Thyroid gland (tissue), 4 donors: ENCODE results near the gene BEAN1. TPM values are rescaled to one million over a fixed set of nuclear protein-coding genes. Genes with fewer than 3 reads are reported as not detected.

Experiments
- DNase-seq, 2 donors: peaks; one replicate each; pipeline ENCODE4 v3.0.0-alpha.2; 2019
- H3K27ac ChIP-seq, 3 donors: fragments of 200-600 bp; sonication (generic); 1 replicate in 2 of 3; 2 replicates in 1 of 3; pipeline ENCODE4 v1.5.1; 2016 to 2019; ENCODE audit warnings: mild to moderate bottlenecking in 1 of 3, moderate library complexity in 1 of 3
- H3K27me3 ChIP-seq: fragments of 200-600 bp; sonication (generic); one replicate; pipeline ENCODE4 v1.5.1; 2019
- H3K36me3 ChIP-seq, 2 donors: fragments of 200-600 bp; sonication (generic); one replicate each; pipeline ENCODE4 v1.5.1; 2016 to 2019
- H3K4me1 ChIP-seq, 2 donors: fragments of 200-600 bp; sonication (generic); one replicate each; pipeline ENCODE4 v1.5.1; 2017 to 2019
- H3K4me3 ChIP-seq, 3 donors: fragments of 200-600 bp; sonication (generic); replicated peaks in 1 of 3; 1 replicate in 2 of 3; 2 replicates in 1 of 3; pipeline ENCODE4 v1.5.1; 2016; ENCODE audit warnings: mild to moderate bottlenecking in 1 of 3
- H3K9me3 ChIP-seq: fragments of 200-600 bp; sonication (generic); one replicate; pipeline ENCODE4 v1.5.1; 2017
- POLR2A ChIP-seq, 2 donors: fragments of 450-650 bp; IDR thresholded peaks; one replicate each; pipeline ENCODE4 v1.6.1; 2017; ENCODE audit warnings: antibody characterized with exemption in 2 of 2, mild to moderate bottlenecking in 2 of 2, moderate library complexity in 1 of 2
- WGBS, 2 donors: methylation state at CpG; one replicate each; pipeline ENCODE4 v1.1.5; 2017; 5-methylcytosine and 5-hydroxymethylcytosine counted together
- intact Hi-C: fragments of 100-400 bp; cut with DNase I; formaldehyde crosslinking; loops from one replicate; pipeline ENCODE4 v1.15.1; 2023
- total RNA-seq, 4 donors: library from RNA; depleted of rRNA; stranded (reverse); fragments of >200 nt; gene quantifications; one replicate each; pipeline ENCODE4 v1.2.3, GENCODE V29; 2016
- TF ChIP-seq, protein P1 (sequence below), 6 experiments: fragments of 200-600 bp in 3 of 6; fragments of 450-650 bp in 3 of 6; sonication (generic) in 3 of 6; IDR thresholded peaks; one replicate each; pipeline ENCODE4 v1.5.1; 2016 to 2019; ENCODE audit warnings: antibody characterized with exemption in 6 of 6, mild to moderate bottlenecking in 2 of 6, inconsistent platforms in 1 of 6, moderate library complexity in 1 of 6

Gene BEAN1
- total RNA-seq, 4 donors from 2014 or later = 0.38 to 0.54 TPM; not detected in 2

DNA sequence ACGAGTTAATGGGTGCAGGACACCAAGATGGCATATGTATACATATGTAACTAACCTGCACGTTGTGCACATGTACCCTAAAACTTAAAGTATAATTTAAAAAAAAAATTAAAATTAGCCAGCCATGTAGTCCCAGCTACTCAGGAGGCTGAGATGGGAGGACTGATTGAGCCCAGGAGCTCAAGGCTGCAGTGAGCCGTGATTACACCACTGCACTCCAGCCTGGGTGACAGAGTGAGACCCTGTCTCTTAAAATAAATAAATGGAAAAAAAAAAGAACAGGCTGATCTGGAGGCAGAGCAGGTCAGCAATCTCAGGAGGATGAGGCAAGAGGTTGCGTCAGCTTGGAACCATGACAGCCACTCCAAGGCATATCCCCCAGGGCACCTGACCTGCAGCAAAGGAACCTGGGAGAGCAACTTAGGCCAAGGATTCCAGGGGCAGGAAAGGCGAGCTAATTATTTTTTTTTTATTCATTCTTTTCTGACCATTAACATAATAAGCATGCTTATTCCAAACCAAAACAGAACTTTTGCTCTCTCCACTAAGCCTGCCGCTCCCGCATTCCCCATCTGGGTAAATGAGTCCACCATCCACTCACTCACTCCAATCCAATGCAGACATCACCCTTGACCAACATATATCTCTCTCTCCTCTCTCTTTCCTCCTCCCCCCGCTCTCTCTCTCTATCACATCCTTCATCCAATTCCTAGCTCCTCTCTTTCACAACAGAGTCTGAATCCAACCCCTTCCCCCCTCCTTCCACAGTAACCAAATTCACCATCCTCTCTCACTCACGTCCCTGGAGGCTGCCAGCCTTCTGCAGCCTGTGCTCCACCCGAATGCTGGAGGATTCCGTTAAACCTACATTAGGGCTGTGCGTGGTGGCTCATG lies 75.2 kb downstream of the BEAN1 start:
- no peaks in the 10 kb centered on the region for H3K36me3 ChIP-seq
- peaks cover 11 to 23% of the 10 kb centered on the region in 2 donors for H3K4me1 ChIP-seq
- DNase-seq = peak; percentile 64 to 71
- no peak overlapping the region for H3K4me3 ChIP-seq
- WGBS, 2 donors = 76 to 78% methylated on average over 12 of the region's 12 CpGs
- intact Hi-C loops = no loop called here
- H3K27me3 ChIP-seq = no peaks in the 10 kb centered on the region
- H3K9me3 ChIP-seq = no peaks in the 10 kb centered on the region
- H3K27ac ChIP-seq = peak overlapping the region; percentile 31 to 56 (median 55)
- no peak for TF ChIP-seq POLR2A (IDR thresholded peaks at IDR 0.05)
- TF ChIP-seq, protein P1, sequence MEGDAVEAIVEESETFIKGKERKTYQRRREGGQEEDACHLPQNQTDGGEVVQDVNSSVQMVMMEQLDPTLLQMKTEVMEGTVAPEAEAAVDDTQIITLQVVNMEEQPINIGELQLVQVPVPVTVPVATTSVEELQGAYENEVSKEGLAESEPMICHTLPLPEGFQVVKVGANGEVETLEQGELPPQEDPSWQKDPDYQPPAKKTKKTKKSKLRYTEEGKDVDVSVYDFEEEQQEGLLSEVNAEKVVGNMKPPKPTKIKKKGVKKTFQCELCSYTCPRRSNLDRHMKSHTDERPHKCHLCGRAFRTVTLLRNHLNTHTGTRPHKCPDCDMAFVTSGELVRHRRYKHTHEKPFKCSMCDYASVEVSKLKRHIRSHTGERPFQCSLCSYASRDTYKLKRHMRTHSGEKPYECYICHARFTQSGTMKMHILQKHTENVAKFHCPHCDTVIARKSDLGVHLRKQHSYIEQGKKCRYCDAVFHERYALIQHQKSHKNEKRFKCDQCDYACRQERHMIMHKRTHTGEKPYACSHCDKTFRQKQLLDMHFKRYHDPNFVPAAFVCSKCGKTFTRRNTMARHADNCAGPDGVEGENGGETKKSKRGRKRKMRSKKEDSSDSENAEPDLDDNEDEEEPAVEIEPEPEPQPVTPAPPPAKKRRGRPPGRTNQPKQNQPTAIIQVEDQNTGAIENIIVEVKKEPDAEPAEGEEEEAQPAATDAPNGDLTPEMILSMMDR (IDR thresholded peaks at IDR 0.05) = no peak

- H3K36me3 ChIP-seq = no peaks in the 10 kb centered on the region
- H3K4me3 ChIP-seq = no peak overlapping the region
- TF ChIP-seq, protein P1 (IDR thresholded peaks at IDR 0.05) = no peak
- TF ChIP-seq POLR2A (IDR thresholded peaks at IDR 0.05) = no peak
- peak in 1 of 2 donors; percentile 43 for DNase-seq
- no peaks in the 10 kb centered on the region for H3K27me3 ChIP-seq
- WGBS, 2 donors = 83 to 88% methylated on average over 2 of the region's 2 CpGs
- peaks cover 17 to 30% of the 10 kb centered on the region in 2 donors for H3K4me1 ChIP-seq
- no peaks in the 10 kb centered on the region for H3K9me3 ChIP-seq
- intact Hi-C loops = no loop called here
- H3K27ac ChIP-seq = peak overlapping the region; percentile 31 to 56 (median 55)
These were observed 75.9 kb downstream of the BEAN1 start for GRCh38 chr16:66503030-66503429.

- WGBS, 2 donors = 91% methylated on average over 3 of the region's 3 CpGs
- TF ChIP-seq, protein P1 (IDR thresholded peaks at IDR 0.05) = no peak
- TF ChIP-seq POLR2A (IDR thresholded peaks at IDR 0.05) = no peak
- Histone ChIP-seq H3K9me3 (no peaks in the 10 kb centered on the region), H3K27ac (peak overlapping the region in 1 of 3 donors; percentile 6), H3K4me1 (peaks cover 22 to 36% of the 10 kb centered on the region in 2 donors), H3K4me3 (no peak overlapping the region), H3K27me3 (no peaks in the 10 kb centered on the region), H3K36me3 (no peaks in the 10 kb centered on the region)
- intact Hi-C loops = no loop called here
- DNase-seq = no peak
These were observed 76.5 kb downstream of the BEAN1 start for GRCh38 chr16:66503612-66504011.

DNA sequence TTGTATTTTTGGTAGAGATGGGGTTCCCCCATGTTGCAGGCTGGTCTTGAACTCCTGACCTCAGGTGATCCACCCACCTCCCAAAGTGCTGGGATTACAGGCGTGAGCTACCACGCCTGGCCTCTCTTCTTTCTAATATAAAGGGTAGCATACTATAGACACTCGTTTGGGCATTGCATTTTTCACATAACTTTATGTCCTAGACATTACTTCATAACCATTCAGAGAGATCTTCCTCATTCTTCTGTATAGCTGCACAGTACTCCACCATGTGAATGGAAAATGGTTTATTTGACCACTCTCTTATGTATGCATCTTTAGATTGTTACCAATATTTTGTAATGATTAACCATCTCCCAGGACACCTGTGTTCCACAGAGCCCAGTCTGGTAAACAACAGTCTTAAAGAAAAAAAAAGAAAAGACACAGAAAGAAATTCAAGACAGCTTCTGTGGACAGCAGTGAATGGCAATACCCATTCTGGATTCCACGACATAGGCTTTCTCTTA lies 80.7 kb downstream of the BEAN1 start:
- Histone ChIP-seq H3K27me3 (no peaks in the 10 kb centered on the region), H3K9me3 (no peaks in the 10 kb centered on the region), H3K4me1 (peaks cover 61 to 69% of the 10 kb centered on the region in 2 donors), H3K27ac (peak overlapping the region; percentile 3 to 86 (median 46)), H3K36me3 (no peaks in the 10 kb centered on the region), H3K4me3 (no peak overlapping the region)
- TF ChIP-seq, protein P1 (IDR thresholded peaks at IDR 0.05) = no peak
- no peak for TF ChIP-seq POLR2A (IDR thresholded peaks at IDR 0.05)
- WGBS, 2 donors = 80 to 86% methylated on average over 4 of the region's 4 CpGs
- no peak for DNase-seq
- intact Hi-C loops = no loop called here
